Hepatocyte (in vitro differentiated cells): Measurements from ENCODE around the gene SCIN.

Source experiments
- CTCF ChIP-seq: fragments of 200-600 bp; sonication (generic); IDR thresholded peaks from 2 replicates; pipeline ENCODE4 v1.5.1; 2016; ENCODE audit warnings: antibody characterized with exemption, mild to moderate bottlenecking; ENCODE audit not compliant: poor library complexity
- EZH2 ChIP-seq: fragments of 200-600 bp; sonication (generic); IDR thresholded peaks from 2 replicates; pipeline ENCODE4 v1.6.1; 2016; ENCODE audit warnings: antibody characterized with exemption, mild to moderate bottlenecking, borderline replicate concordance

GRCh38 chr7:12670743-12671520 is 100.4 kb downstream of the SCIN start:
- TF ChIP-seq CTCF, result no peak
- no peak for TF ChIP-seq EZH2
